T47D (cell line): ENCODE measurements around the gene TIPRL.
"Not testable (repeated sequence)": the region's sequence is repeated elsewhere in the genome, so short reads cannot be mapped to it uniquely, and the experiment has no call there.

Source experiments
- DNase-seq, 2 experiments: peaks; one replicate each; pipeline versions ENCODE4 v3.0.0 to v3.0.0-alpha.2; 2011 to 2012; ENCODE audit warnings: low read depth in 1 of 2, low spot score in 1 of 2
- JUND ChIP-seq: IDR thresholded peaks from 2 replicates; pipeline ENCODE4 v1.6.1; 2012; ENCODE audit warnings: low read depth
- in situ Hi-C: cut with HindIII; loops from 2 replicates; pipeline ENCODE4 v1.10.0; 2016; ENCODE audit warnings: low sequenced_read_pairs, low pct_unique_long_range_greater_than_20kb

Gene TIPRL

GRCh38 chr1:168199056-168199455 is 20.3 kb downstream of the TIPRL start:
- in situ Hi-C loops = no loop called here
- TF ChIP-seq JUND = no peak

DNA sequence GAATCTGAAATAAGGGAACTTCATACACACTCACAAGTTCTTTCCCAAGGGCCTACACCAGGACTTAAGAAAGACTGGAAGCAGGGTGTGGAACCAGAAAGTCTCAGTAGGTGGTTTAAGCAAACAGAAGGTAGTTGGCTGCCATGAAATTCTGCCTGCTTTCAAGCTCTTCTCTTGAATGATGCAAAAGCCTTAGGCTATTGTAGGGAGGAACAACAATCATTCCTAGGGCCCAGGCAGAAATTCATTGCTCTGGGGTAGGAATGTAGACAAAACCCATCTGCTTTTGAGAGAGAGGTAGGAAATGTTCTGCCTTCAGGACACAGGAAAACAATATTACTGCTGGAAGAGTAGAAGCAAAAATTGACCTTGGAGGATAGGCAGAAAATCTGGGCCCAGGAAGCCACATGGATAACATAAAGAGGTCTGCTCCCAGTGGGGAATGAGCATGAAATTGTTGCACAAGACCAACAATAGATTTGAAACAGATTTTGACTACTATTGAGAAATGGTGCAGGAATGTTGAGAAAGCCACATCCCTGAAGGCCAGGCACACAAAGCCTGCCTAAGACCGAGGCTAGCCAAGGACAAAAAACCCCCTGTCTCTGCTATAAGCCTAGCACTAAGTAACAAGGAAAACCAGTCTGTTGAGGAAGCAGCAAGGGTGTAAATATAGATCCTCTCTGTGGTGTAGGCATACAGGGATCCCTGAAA is 24.3 kb downstream of the TIPRL start:
- TF ChIP-seq JUND = no peak
- DNase-seq = peak; percentile 33 to 80
- in situ Hi-C loops = no loop called here

More at GRCh38 chr1:168199056-168199455, 20.3 kb downstream of the TIPRL start:
- DNase-seq = no peak

DNA sequence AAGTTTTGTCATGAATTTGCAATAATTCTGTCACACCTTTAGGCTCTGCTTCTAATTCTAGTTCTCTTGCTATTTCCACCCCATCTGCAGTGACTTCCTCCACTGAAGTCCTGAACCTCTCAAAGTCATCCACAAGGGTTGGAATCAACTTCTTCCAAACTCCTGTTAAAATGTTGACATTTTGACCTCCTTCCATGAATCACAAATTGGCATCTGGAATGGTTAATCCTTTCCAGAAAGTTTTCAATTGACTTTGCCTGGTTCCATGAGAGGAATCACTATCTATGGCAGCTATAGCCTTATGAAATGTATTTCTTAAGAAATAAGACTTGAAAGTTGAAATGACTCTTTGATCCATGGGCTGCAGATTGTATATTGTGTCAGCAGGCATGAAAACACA is 27.3 kb downstream of the TIPRL start:
- in situ Hi-C loops = no loop called here
- DNase-seq = no peak
- no peak for TF ChIP-seq JUND

- DNase-seq, in situ Hi-C loops: not testable (repeated sequence)
Observed at GRCh38 chr1:168207673-168208072, 28.9 kb downstream of the TIPRL start.

- TF ChIP-seq JUND = no peak
- in situ Hi-C loops = no loop called here
- no peak for DNase-seq
Observed at GRCh38 chr1:168210312-168210711, 31.6 kb downstream of the TIPRL start.

GRCh38 chr1:168213349-168213748 is 34.6 kb downstream of the TIPRL start:
- in situ Hi-C loops = no loop called here
- no peak for TF ChIP-seq JUND
- no peak for DNase-seq

- no peak for DNase-seq
- TF ChIP-seq JUND = no peak
- in situ Hi-C loops = no loop called here
Observed at GRCh38 chr1:168216171-168216570, 37.4 kb downstream of the TIPRL start.

DNA sequence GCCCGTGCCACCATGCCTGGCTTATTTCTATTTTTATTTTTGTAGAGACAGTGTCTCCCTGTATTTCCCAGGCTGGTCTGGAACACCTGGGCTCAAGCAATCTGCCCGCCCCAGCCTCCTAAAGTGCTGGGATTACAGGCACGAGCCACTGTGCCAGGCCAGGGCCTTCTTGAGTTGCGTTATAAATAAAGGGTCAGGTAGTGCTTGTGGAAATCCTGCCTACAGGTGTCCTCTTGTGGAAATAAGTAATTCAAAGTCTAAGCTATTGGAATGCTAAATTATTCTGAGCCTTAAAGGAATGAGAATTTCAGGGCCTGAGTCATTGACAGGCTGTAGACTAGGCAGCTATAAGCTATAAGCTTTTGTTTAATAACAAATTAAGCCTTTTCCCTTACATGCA is 38.9 kb downstream of the TIPRL start:
- in situ Hi-C loops = no loop called here
- DNase-seq = no peak
- TF ChIP-seq JUND = no peak

GRCh38 chr1:168218658-168219057 is 39.9 kb downstream of the TIPRL start:
- no peak for DNase-seq
- in situ Hi-C loops = no loop called here
- TF ChIP-seq JUND = no peak

- TF ChIP-seq JUND = no peak
- in situ Hi-C loops = no loop called here
- DNase-seq = no peak
Observed at GRCh38 chr1:168220470-168220871, 41.7 kb downstream of the TIPRL start.

- DNase-seq = no peak
- no peak for TF ChIP-seq JUND
- in situ Hi-C loops = no loop called here
Observed at GRCh38 chr1:168221275-168221674, 42.5 kb downstream of the TIPRL start.

GRCh38 chr1:168223261-168223660 is 44.5 kb downstream of the TIPRL start:
- no peak for TF ChIP-seq JUND
- in situ Hi-C loops = no loop called here
- no peak for DNase-seq

GRCh38 chr1:168223681-168224540 is 45.1 kb downstream of the TIPRL start:
- in situ Hi-C loops = no loop called here
- no peak for DNase-seq
- TF ChIP-seq JUND = no peak

- no peak for DNase-seq
- TF ChIP-seq JUND = no peak
- in situ Hi-C loops = no loop called here
Observed at GRCh38 chr1:168224991-168225390, 46.2 kb downstream of the TIPRL start.
